ENCODE measurements around the gene GPSM1. TPM values are rescaled to one million over a fixed set of nuclear protein-coding genes. Genes with fewer than 3 reads are reported as not detected.

The GPSM1 gene
- polyA plus RNA-seq, 4 donors = 1.1 to 40.9 (median 2.9) TPM

DNA sequence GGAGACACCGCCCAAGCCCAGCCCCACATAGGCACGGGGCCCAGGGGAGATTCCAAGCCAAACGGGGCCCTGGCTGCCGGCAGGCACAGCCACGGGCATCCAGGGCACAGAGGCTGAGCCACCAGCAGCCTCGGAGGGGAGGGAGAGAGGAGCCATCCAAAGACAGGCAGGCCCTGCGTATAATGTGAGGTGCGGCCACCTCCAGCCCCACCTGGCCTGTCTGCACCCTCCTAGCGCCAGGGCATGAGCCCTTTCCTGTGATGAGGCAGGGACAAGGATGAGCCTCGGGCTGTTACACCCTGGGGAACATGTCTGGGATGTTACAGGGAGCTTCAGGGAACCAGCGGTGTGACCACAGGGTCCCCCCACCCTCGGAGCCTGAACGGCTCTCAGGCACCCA lies 22.4 kb upstream of the GPSM1 start:
- Histone ChIP-seq H3K4me1 (ENCODE audit: control insufficient read depth in 3 of 3, insufficient read depth in 2 of 3, low read depth in 1 of 3, low read length in 2 of 3) (no peaks in the 10 kb centered on the region), H3K4me3 (ENCODE audit: low read depth in 1 of 3, low read length in 3 of 3) (no peak overlapping the region), H3K27me3 (ENCODE audit: control insufficient read depth in 3 of 3, insufficient read depth in 3 of 3, low read length in 3 of 3) (peaks cover 0 to 4% (median 0%) of the 10 kb centered on the region in 3 donors), H3K36me3 (ENCODE audit: control insufficient read depth in 3 of 3, insufficient read depth in 2 of 3, low read depth in 1 of 3, low read length in 3 of 3) (no peaks in the 10 kb centered on the region), H3K27ac (ENCODE audit: low read depth in 1 of 3, low read length in 2 of 3) (no peak overlapping the region), H3K9me3 (ENCODE audit: control insufficient read depth in 2 of 2, insufficient read depth in 1 of 2, low read depth in 1 of 2, low read length in 1 of 2) (no peaks in the 10 kb centered on the region)
- DNase-seq (no peak), FAIRE-seq (no peak)
- 44 to 76% (median 54%) methylated on average over 13 of the region's 13 CpGs for WGBS, 3 donors

DNA sequence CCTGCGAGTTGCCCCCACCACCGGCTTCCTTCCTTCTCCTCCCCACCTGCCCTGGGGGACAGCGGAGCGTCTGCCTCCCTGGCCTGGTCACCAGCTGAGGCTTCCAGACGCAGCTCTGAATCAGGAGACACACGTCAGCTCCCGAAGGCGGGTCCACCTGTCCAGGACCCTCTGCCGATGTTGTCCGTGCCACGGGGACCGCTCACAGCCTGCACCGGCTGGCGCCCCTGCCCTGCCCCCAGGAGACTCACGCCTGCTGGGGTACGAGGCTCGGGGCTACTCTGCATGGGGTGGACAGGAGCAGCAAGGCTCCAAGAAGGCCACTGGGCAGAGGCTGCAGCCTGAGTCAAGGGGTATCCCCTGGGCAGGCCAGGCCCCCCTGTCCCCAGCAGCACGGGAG lies 21.5 kb upstream of the GPSM1 start:
- H3K27me3 ChIP-seq (ENCODE audit: control insufficient read depth in 3 of 3, insufficient read depth in 3 of 3, low read length in 3 of 3) = peaks cover 0 to 4% (median 0%) of the 10 kb centered on the region in 3 donors
- H3K4me3 ChIP-seq (ENCODE audit: low read depth in 1 of 3, low read length in 3 of 3) = no peak overlapping the region
- no peaks in the 10 kb centered on the region for H3K36me3 ChIP-seq (ENCODE audit: control insufficient read depth in 3 of 3, insufficient read depth in 2 of 3, low read depth in 1 of 3, low read length in 3 of 3)
- no peak overlapping the region for H3K27ac ChIP-seq (ENCODE audit: low read depth in 1 of 3, low read length in 2 of 3)
- H3K9me3 ChIP-seq (ENCODE audit: control insufficient read depth in 2 of 2, insufficient read depth in 1 of 2, low read depth in 1 of 2, low read length in 1 of 2) = no peaks in the 10 kb centered on the region
- FAIRE-seq (no peak), DNase-seq (no peak)
- H3K4me1 ChIP-seq (ENCODE audit: control insufficient read depth in 3 of 3, insufficient read depth in 2 of 3, low read depth in 1 of 3, low read length in 2 of 3) = peaks cover 0 to 3% (median 0%) of the 10 kb centered on the region in 3 donors
- 57 to 68% (median 61%) methylated on average over 14 to 18 of the region's 18 CpGs for WGBS, 3 donors

DNA sequence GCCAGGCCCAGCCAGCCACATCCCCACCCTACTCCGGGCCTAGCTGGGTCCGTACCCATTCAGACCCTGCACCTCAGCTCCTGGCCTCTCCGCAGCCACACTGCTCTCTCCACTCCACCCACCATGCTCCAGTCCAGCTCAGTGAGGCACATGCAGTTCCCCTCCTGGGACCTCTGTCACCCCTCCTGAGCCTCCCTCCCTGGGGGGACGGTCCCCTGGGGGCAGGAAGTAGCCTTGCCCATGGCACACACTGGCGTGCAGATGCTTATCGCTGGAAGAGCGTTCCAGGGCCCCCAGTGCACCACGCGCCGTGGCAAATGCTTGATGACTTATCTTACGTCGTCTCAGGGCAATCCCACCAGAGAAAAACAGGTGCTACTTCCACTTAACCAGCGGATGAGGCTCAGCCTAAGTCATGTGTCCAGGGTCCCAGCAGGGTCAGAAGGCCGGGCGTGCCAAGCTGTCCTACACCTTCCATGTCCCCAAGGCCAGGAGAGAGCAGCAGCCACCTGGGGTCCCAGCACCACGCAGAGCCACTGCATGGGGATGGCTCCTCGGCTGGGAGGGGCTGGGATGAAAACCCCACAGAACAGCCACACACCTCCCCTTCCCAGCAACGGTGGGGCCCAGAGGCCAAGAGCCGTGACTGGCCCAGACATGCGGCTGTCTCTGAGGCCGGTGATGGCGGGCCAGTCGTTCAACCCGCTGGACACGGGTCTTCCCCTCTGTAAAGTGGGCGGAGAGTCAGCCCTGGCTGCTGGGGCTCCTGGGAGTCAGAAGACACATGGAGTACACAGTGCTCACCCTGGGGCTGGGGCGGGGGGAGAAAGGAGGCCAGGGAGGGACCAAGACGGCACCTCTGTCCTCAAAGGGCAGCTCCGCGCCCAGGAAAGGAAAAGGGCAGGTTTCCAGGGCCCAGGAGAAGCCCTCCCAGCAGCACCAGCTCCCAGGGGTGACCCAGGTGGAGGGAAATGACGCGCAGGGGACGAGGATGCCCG lies 20.8 kb upstream of the GPSM1 start:
- Histone ChIP-seq H3K27ac (ENCODE audit: low read depth in 1 of 3, low read length in 2 of 3) (no peak overlapping the region), H3K4me3 (ENCODE audit: low read depth in 1 of 3, low read length in 3 of 3) (no peak overlapping the region), H3K4me1 (ENCODE audit: control insufficient read depth in 3 of 3, insufficient read depth in 2 of 3, low read depth in 1 of 3, low read length in 2 of 3) (peaks cover 0 to 9% (median 0%) of the 10 kb centered on the region in 3 donors), H3K9me3 (ENCODE audit: control insufficient read depth in 2 of 2, insufficient read depth in 1 of 2, low read depth in 1 of 2, low read length in 1 of 2) (no peaks in the 10 kb centered on the region), H3K36me3 (ENCODE audit: control insufficient read depth in 3 of 3, insufficient read depth in 2 of 3, low read depth in 1 of 3, low read length in 3 of 3) (no peaks in the 10 kb centered on the region), H3K27me3 (ENCODE audit: control insufficient read depth in 3 of 3, insufficient read depth in 3 of 3, low read length in 3 of 3) (peaks cover 0 to 4% (median 0%) of the 10 kb centered on the region in 3 donors)
- FAIRE-seq (no peak), DNase-seq (no peak)
- 23 to 41% (median 29%) methylated on average over 30 to 34 of the region's 34 CpGs for WGBS, 3 donors

DNA sequence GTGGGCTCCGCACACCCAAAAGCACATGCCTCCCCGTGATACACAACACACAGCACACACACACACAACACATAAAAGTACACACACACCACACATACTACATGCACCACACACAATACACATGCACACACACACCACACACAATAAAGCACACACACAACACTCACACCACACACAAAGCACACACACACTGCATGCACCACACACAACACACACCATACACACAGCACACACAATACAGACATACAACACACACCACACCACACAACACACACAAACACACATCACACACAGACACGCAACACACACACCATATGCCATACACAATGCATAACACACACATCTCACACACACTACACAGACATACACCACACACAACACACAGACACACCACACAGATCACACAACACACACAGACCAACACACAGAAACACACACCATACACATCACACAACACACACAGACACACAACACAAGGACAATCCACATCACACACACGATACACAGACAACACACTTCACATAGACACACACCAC lies 20.1 kb upstream of the GPSM1 start:
- FAIRE-seq (no peak), DNase-seq (no peak)
- H3K36me3 ChIP-seq (ENCODE audit: control insufficient read depth in 3 of 3, insufficient read depth in 2 of 3, low read depth in 1 of 3, low read length in 3 of 3) = no peaks in the 10 kb centered on the region
- H3K4me3 ChIP-seq (ENCODE audit: low read depth in 1 of 3, low read length in 3 of 3) = no peak overlapping the region
- H3K27ac ChIP-seq (ENCODE audit: low read depth in 1 of 3, low read length in 2 of 3) = no peak overlapping the region
- H3K4me1 ChIP-seq (ENCODE audit: control insufficient read depth in 3 of 3, insufficient read depth in 2 of 3, low read depth in 1 of 3, low read length in 2 of 3) = peaks cover 0 to 16% (median 0%) of the 10 kb centered on the region in 3 donors
- WGBS, 3 donors = 55 to 75% (median 73%) methylated on average over 4 of the region's 4 CpGs
- H3K27me3 ChIP-seq (ENCODE audit: control insufficient read depth in 3 of 3, insufficient read depth in 3 of 3, low read length in 3 of 3) = peaks cover 0 to 4% (median 0%) of the 10 kb centered on the region in 3 donors
- H3K9me3 ChIP-seq (ENCODE audit: control insufficient read depth in 2 of 2, insufficient read depth in 1 of 2, low read depth in 1 of 2, low read length in 1 of 2) = no peaks in the 10 kb centered on the region

DNA sequence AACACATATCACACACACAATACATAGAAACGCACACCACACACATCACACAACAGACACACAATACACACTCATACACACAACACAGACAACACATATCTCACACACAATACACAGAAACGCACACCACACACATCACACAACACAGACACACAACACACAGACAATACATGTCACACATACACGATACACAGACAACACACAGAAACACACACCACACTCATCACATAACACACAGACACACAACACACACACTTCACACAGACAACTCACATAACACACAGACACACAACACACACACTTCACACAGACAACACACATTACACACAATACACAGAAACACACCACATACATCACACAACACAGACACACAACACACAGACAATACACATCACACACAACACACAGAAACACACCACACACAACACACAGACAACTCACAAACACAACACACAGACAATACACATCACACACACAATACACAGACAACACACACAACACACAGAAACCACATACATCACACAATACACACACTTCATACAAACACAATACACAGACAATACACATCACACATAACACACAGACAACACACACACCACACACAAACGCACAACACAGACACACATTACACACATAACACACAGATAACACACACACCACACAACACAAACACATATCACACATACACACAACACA lies 19.2 kb upstream of the GPSM1 start:
- DNase-seq (no peak), FAIRE-seq (no peak)
- Histone ChIP-seq H3K4me1 (ENCODE audit: control insufficient read depth in 3 of 3, insufficient read depth in 2 of 3, low read depth in 1 of 3, low read length in 2 of 3) (peaks cover 0 to 18% (median 0%) of the 10 kb centered on the region in 3 donors), H3K27me3 (ENCODE audit: control insufficient read depth in 3 of 3, insufficient read depth in 3 of 3, low read length in 3 of 3) (peaks cover 0 to 4% (median 0%) of the 10 kb centered on the region in 3 donors), H3K36me3 (ENCODE audit: control insufficient read depth in 3 of 3, insufficient read depth in 2 of 3, low read depth in 1 of 3, low read length in 3 of 3) (no peaks in the 10 kb centered on the region), H3K27ac (ENCODE audit: low read depth in 1 of 3, low read length in 2 of 3) (no peak overlapping the region), H3K9me3 (ENCODE audit: control insufficient read depth in 2 of 2, insufficient read depth in 1 of 2, low read depth in 1 of 2, low read length in 1 of 2) (no peaks in the 10 kb centered on the region), H3K4me3 (ENCODE audit: low read depth in 1 of 3, low read length in 3 of 3) (no peak overlapping the region)
- WGBS, 3 donors = 88 to 96% (median 91%) methylated on average over 4 of the region's 4 CpGs

DNA sequence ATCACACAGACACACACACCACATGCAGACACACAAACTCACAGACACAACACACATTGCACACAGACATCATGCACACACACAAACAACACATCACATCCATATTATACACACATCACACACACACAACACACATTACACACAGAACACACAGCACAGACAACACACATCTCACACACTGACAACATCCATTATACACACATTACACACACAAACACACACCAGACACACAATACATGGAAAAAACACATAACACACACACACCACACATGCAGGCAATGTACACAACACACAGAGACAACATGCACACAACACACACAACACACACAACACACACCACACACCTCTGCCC lies 18.7 kb upstream of the GPSM1 start:
- FAIRE-seq (no peak), DNase-seq (no peak)
- no peak overlapping the region for H3K27ac ChIP-seq (ENCODE audit: low read depth in 1 of 3, low read length in 2 of 3)
- no peak overlapping the region for H3K4me3 ChIP-seq (ENCODE audit: low read depth in 1 of 3, low read length in 3 of 3)
- H3K4me1 ChIP-seq (ENCODE audit: control insufficient read depth in 3 of 3, insufficient read depth in 2 of 3, low read depth in 1 of 3, low read length in 2 of 3) = peaks cover 0 to 18% (median 0%) of the 10 kb centered on the region in 3 donors
- H3K9me3 ChIP-seq (ENCODE audit: control insufficient read depth in 2 of 2, insufficient read depth in 1 of 2, low read depth in 1 of 2, low read length in 1 of 2) = no peaks in the 10 kb centered on the region
- peaks cover 0 to 4% (median 0%) of the 10 kb centered on the region in 3 donors for H3K27me3 ChIP-seq (ENCODE audit: control insufficient read depth in 3 of 3, insufficient read depth in 3 of 3, low read length in 3 of 3)
- no peaks in the 10 kb centered on the region for H3K36me3 ChIP-seq (ENCODE audit: control insufficient read depth in 3 of 3, insufficient read depth in 2 of 3, low read depth in 1 of 3, low read length in 3 of 3)

DNA sequence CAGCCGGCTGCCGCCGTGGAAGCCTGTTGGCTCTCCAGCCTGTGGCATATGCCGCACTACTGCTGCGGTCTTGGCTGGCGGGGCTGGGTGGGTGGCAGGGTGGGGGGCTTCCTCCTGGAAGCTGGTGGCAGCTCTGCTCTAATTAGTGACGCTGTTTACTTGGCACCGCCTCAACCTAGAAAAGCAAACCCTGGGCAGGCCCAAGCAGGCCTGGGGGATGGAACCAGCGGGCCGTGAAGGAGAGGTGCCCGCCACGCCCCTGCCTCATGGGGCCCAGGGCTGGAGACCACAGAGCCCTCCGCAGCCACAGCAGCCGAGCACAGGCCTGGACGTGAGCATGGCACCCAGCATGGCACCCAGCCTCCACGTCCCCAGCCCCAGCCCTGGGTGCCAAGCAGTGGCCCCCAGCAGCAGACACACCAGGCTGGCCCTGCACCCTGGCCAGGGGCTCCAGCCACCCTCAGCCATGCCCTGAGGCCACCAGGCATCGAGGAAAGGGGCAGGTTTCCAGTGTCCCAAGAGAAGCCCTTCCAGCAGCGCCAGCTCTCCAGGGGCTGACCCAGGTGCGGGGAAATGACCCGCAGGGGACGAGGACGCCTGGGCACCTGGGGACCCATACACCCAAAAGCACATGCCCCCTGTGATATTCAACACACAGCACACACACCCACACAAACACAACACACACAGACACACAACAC lies 18.1 kb upstream of the GPSM1 start:
- WGBS, 3 donors = 50 to 66% (median 63%) methylated on average over 19 to 22 of the region's 22 CpGs
- DNase-seq (no peak), FAIRE-seq (no peak)
- H3K9me3 ChIP-seq (ENCODE audit: control insufficient read depth in 2 of 2, insufficient read depth in 1 of 2, low read depth in 1 of 2, low read length in 1 of 2) = no peaks in the 10 kb centered on the region
- H3K27me3 ChIP-seq (ENCODE audit: control insufficient read depth in 3 of 3, insufficient read depth in 3 of 3, low read length in 3 of 3) = peaks cover 0 to 4% (median 0%) of the 10 kb centered on the region in 3 donors
- peaks cover 0 to 18% (median 0%) of the 10 kb centered on the region in 3 donors for H3K4me1 ChIP-seq (ENCODE audit: control insufficient read depth in 3 of 3, insufficient read depth in 2 of 3, low read depth in 1 of 3, low read length in 2 of 3)
- H3K4me3 ChIP-seq (ENCODE audit: low read depth in 1 of 3, low read length in 3 of 3) = no peak overlapping the region
- no peak overlapping the region for H3K27ac ChIP-seq (ENCODE audit: low read depth in 1 of 3, low read length in 2 of 3)
- no peaks in the 10 kb centered on the region for H3K36me3 ChIP-seq (ENCODE audit: control insufficient read depth in 3 of 3, insufficient read depth in 2 of 3, low read depth in 1 of 3, low read length in 3 of 3)

DNA sequence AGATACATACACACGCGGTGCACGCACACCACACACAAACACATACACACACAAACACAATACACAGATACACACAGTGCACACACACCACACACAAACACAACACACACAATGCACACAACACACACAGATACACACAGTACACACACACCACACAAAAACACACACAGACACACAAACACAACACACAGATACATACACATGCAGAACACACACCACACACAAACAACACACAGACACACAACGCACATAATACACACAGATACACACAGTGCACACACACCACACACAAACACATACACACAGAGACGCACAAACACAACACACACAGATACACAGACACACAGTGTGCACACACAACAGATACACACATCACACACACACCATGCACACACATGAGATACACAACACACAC lies 17.5 kb upstream of the GPSM1 start:
- peaks cover 0 to 18% (median 0%) of the 10 kb centered on the region in 3 donors for H3K4me1 ChIP-seq (ENCODE audit: control insufficient read depth in 3 of 3, insufficient read depth in 2 of 3, low read depth in 1 of 3, low read length in 2 of 3)
- no peak overlapping the region for H3K27ac ChIP-seq (ENCODE audit: low read depth in 1 of 3, low read length in 2 of 3)
- FAIRE-seq = no peak
- no peak for DNase-seq
- no peak overlapping the region for H3K4me3 ChIP-seq (ENCODE audit: low read depth in 1 of 3, low read length in 3 of 3)
- WGBS, 3 donors = 88 to 96% (median 95%) methylated on average over 5 of the region's 5 CpGs
- H3K27me3 ChIP-seq (ENCODE audit: control insufficient read depth in 3 of 3, insufficient read depth in 3 of 3, low read length in 3 of 3) = peaks cover 0 to 4% (median 0%) of the 10 kb centered on the region in 3 donors
- H3K36me3 ChIP-seq (ENCODE audit: control insufficient read depth in 3 of 3, insufficient read depth in 2 of 3, low read depth in 1 of 3, low read length in 3 of 3) = no peaks in the 10 kb centered on the region
- H3K9me3 ChIP-seq (ENCODE audit: control insufficient read depth in 2 of 2, insufficient read depth in 1 of 2, low read depth in 1 of 2, low read length in 1 of 2) = peaks cover 0 to 2% of the 10 kb centered on the region in 2 donors
